ENCODE measurements around the gene SOD1. TPM values are rescaled to one million over a fixed set of nuclear protein-coding genes. Genes with fewer than 3 reads are reported as not detected.
"Not testable (repeated sequence)": the region's sequence is repeated elsewhere in the genome, so short reads cannot be mapped to it uniquely, and the experiment has no call there.

Gene SOD1
- total RNA-seq, 1 donor from 2014 or later: 145 TPM

GRCh38 chr21:31641416-31641922 lies 18.0 kb upstream of the SOD1 start:
- Mint-ChIP-seq H3K27me3 (ENCODE audit: unreplicated experiment) (no peaks in the 10 kb centered on the region), H3K4me3 (ENCODE audit: unreplicated experiment) (no peak overlapping the region), H3K36me3 (ENCODE audit: low read depth, unreplicated experiment) (no peaks in the 10 kb centered on the region), H3K9me3 (ENCODE audit: unreplicated experiment) (no peaks in the 10 kb centered on the region), H3K27ac (ENCODE audit: unreplicated experiment) (no peak overlapping the region), H3K4me1 (ENCODE audit: unreplicated experiment) (peaks cover 7% of the 10 kb centered on the region)
- no peak for DNase-seq (ENCODE audit: low spot score)
- no peak for TF ChIP-seq CTCF (IDR thresholded peaks at IDR 0.05; ENCODE audit: unreplicated experiment)

- Mint-ChIP-seq H3K36me3 (ENCODE audit: low read depth, unreplicated experiment) (no peaks in the 10 kb centered on the region), H3K4me1 (ENCODE audit: unreplicated experiment) (peaks cover 7% of the 10 kb centered on the region), H3K9me3 (ENCODE audit: unreplicated experiment) (no peaks in the 10 kb centered on the region), H3K27ac (ENCODE audit: unreplicated experiment) (no peak overlapping the region), H3K4me3 (ENCODE audit: unreplicated experiment) (no peak overlapping the region), H3K27me3 (ENCODE audit: unreplicated experiment) (peaks cover 2% of the 10 kb centered on the region)
- no peak for TF ChIP-seq CTCF (IDR thresholded peaks at IDR 0.05; ENCODE audit: unreplicated experiment)
- no peak for DNase-seq (ENCODE audit: low spot score)
Observed at GRCh38 chr21:31644643-31645042, 14.8 kb upstream of the SOD1 start.

GRCh38 chr21:31647650-31648049 lies 11.8 kb upstream of the SOD1 start:
- H3K9me3 Mint-ChIP-seq (ENCODE audit: unreplicated experiment): no peaks in the 10 kb centered on the region
- no peaks in the 10 kb centered on the region for H3K36me3 Mint-ChIP-seq (ENCODE audit: low read depth, unreplicated experiment)
- H3K4me1 Mint-ChIP-seq (ENCODE audit: unreplicated experiment): peaks cover 7% of the 10 kb centered on the region
- no peak for TF ChIP-seq CTCF (IDR thresholded peaks at IDR 0.05; ENCODE audit: unreplicated experiment)
- DNase-seq (ENCODE audit: low spot score): no peak
- peaks cover 4% of the 10 kb centered on the region for H3K27me3 Mint-ChIP-seq (ENCODE audit: unreplicated experiment)
- no peak overlapping the region for H3K4me3 Mint-ChIP-seq (ENCODE audit: unreplicated experiment)
- H3K27ac Mint-ChIP-seq (ENCODE audit: unreplicated experiment): no peak overlapping the region

- no peaks in the 10 kb centered on the region for H3K9me3 Mint-ChIP-seq (ENCODE audit: unreplicated experiment)
- H3K27me3 Mint-ChIP-seq (ENCODE audit: unreplicated experiment): peaks cover 6% of the 10 kb centered on the region
- no peak for TF ChIP-seq CTCF (IDR thresholded peaks at IDR 0.05; ENCODE audit: unreplicated experiment)
- H3K36me3 Mint-ChIP-seq (ENCODE audit: low read depth, unreplicated experiment): peaks cover 9% of the 10 kb centered on the region
- no peak for DNase-seq (ENCODE audit: low spot score)
- no peak overlapping the region for H3K4me3 Mint-ChIP-seq (ENCODE audit: unreplicated experiment)
- H3K4me1 Mint-ChIP-seq (ENCODE audit: unreplicated experiment): no peaks in the 10 kb centered on the region
- no peak overlapping the region for H3K27ac Mint-ChIP-seq (ENCODE audit: unreplicated experiment)
Observed at GRCh38 chr21:31650930-31651329, 8.6 kb upstream of the SOD1 start.

GRCh38 chr21:31651491-31651890 lies 8.0 kb upstream of the SOD1 start:
- not testable (repeated sequence) for DNase-seq (ENCODE audit: low spot score); H3K36me3 Mint-ChIP-seq (ENCODE audit: low read depth, unreplicated experiment); H3K27me3 Mint-ChIP-seq (ENCODE audit: unreplicated experiment); H3K4me3 Mint-ChIP-seq (ENCODE audit: unreplicated experiment); H3K4me1 Mint-ChIP-seq (ENCODE audit: unreplicated experiment); H3K9me3 Mint-ChIP-seq (ENCODE audit: unreplicated experiment); H3K27ac Mint-ChIP-seq (ENCODE audit: unreplicated experiment)
